GM12878 (cell line): Measurements from ENCODE around the gene KCNH5.

Experiments
- JUND ChIP-seq: IDR thresholded peaks from 2 replicates; pipeline ENCODE4 v1.6.1; 2012; ENCODE audit warnings: low read depth, mild to moderate bottlenecking, low read length, improper control_type of control experiment, moderate library complexity
- YY1 ChIP-seq: IDR thresholded peaks from 2 replicates; pipeline ENCODE4 v1.6.1; 2011; ENCODE audit warnings: low read depth, mild to moderate bottlenecking, low read length

DNA sequence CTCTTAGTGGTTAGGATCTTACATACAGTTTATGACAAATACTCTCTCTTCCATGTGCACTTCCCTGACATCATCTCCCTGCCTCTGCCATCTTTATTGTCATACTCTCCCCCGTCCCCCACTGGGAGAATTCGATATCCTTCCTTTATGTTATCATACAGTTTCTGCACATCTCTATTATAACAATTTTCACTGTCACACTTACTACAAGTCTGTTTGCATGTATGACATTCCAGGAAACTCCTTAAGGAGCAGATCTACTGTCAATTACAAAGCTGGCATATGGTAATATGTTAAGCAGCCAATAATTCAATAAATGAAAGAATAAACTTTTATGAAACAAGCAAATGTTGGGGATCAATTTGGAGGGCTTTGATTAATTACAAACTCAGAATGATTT lies 91.1 kb downstream of the KCNH5 start:
- TF ChIP-seq YY1 (no peak), JUND (no peak)
